OCI-LY7 (cell line): ENCODE measurements around the gene ABCG4. TPM values are rescaled to one million over a fixed set of nuclear protein-coding genes. Genes with fewer than 3 reads are reported as not detected.

Experiments
- BruUV-seq: library from RNA; stranded (reverse); fragments of 400-500 nt; replicated peaks from 2 replicates; lab custom pipeline; 2021; lab: Mats Ljungman, UMichigan
- CTCF ChIA-PET: fragments of 300-600 bp; sonication (Branson Sonifier 250); formaldehyde crosslinking; loops from one replicate; lab custom pipeline; 2022; ENCODE audit warnings: antibody characterized with exemption; ENCODE audit not compliant: unreplicated experiment; lab: Charles Lee
- POLR2A ChIA-PET: fragments of 300-600 bp; sonication (Branson Sonifier 250); formaldehyde crosslinking; loops from one replicate; lab custom pipeline; 2022; ENCODE audit warnings: antibody characterized with exemption; lab: Charles Lee
- DNase-seq: peaks from one replicate; pipeline ENCODE4 v3.0.0-alpha.2; 2015; ENCODE audit warnings: low spot score
- H2AFZ ChIP-seq: fragments of 200-600 bp; sonication (generic), shearing (Covaris generic); 2 replicates; pipeline ENCODE4 v1.6.1; 2014; ENCODE audit warnings: mild to moderate bottlenecking, antibody characterized with exemption, low read length, moderate library complexity
- H3K27ac ChIP-seq: fragments of 200-600 bp; sonication (generic); 2 replicates; pipeline ENCODE4 v1.5.1; 2014; ENCODE audit warnings: mixed run types, low read depth, mild to moderate bottlenecking, moderate library complexity, low read length, inconsistent platforms; ENCODE audit not compliant: poor library complexity, severe bottlenecking
- H3K36me3 ChIP-seq: fragments of 200-600 bp; sonication (generic); 2 replicates; pipeline ENCODE4 v1.6.1; 2014; ENCODE audit warnings: mild to moderate bottlenecking, antibody characterized with exemption, low read length, moderate library complexity, mixed read lengths; ENCODE audit not compliant: insufficient read depth
- H3K4me1 ChIP-seq: fragments of 200-600 bp; sonication (generic); 2 replicates; pipeline ENCODE4 v1.5.1; 2014; ENCODE audit warnings: mild to moderate bottlenecking, low read length; ENCODE audit not compliant: insufficient read depth, poor library complexity, severe bottlenecking
- H3K4me2 ChIP-seq: fragments of 200-600 bp; sonication (generic); 2 replicates; pipeline ENCODE4 v1.6.1; 2014; ENCODE audit warnings: mild to moderate bottlenecking, low read length
- H3K4me3 ChIP-seq: fragments of 200-600 bp; sonication (generic); 2 replicates; pipeline ENCODE4 v1.5.1; 2014; ENCODE audit warnings: mild to moderate bottlenecking, low read depth, low read length; ENCODE audit not compliant: poor library complexity, severe bottlenecking
- H3K79me2 ChIP-seq: fragments of 200-600 bp; sonication (generic); 2 replicates; pipeline ENCODE4 v1.6.1; 2016; ENCODE audit warnings: low read depth, mild to moderate bottlenecking, low read length, moderate library complexity, mixed read lengths; ENCODE audit not compliant: insufficient read depth
- H3K9me2 ChIP-seq: fragments of 200-600 bp; sonication (generic); 2 replicates; pipeline ENCODE4 v1.6.1; 2016; ENCODE audit warnings: mild to moderate bottlenecking, low read length, mixed read lengths; ENCODE audit not compliant: insufficient read depth
- H3K9me3 ChIP-seq: fragments of 200-600 bp; sonication (generic); 2 replicates; pipeline ENCODE4 v1.6.1; 2014; ENCODE audit warnings: mild to moderate bottlenecking, mixed run types, low read length, mixed read lengths
- H4K20me1 ChIP-seq: fragments of 200-600 bp; sonication (generic); 2 replicates; pipeline ENCODE4 v1.6.1; 2014; ENCODE audit warnings: mild to moderate bottlenecking, antibody characterized with exemption, low read length, moderate library complexity, mixed read lengths; ENCODE audit not compliant: insufficient read depth
- EZH2phosphoT487 ChIP-seq: fragments of 200-600 bp; sonication (generic); IDR thresholded peaks from 2 replicates; pipeline ENCODE4 v1.6.1; 2018; ENCODE audit warnings: low read depth, borderline replicate concordance, mild to moderate bottlenecking, mixed run types, antibody characterized with exemption, low read length, moderate library complexity, mixed read lengths
- intact Hi-C: fragments of 100-400 bp; cut with micrococcal nuclease; formaldehyde crosslinking; loops from one replicate; pipeline ENCODE4 v1.10.0; 2022; ENCODE audit not compliant: unreplicated experiment
- total RNA-seq, 2 experiments: library from RNA; depleted of rRNA in 1 of 2; stranded (reverse); fragments of >200 nt in 1 of 2; shearing (Covaris generic) in 1 of 2; gene quantifications; 2 replicates each; pipeline ENCODE4 v1.2.3, GENCODE V29; 2014 to 2022
- TF ChIP-seq, protein P1 (sequence below): fragments of 200-600 bp; sonication (generic); conservative IDR thresholded peaks from 2 replicates; pipeline ENCODE4 v1.5.1; 2014; ENCODE audit warnings: mild to moderate bottlenecking, antibody characterized with exemption, low read length, moderate library complexity, mixed read lengths

Gene ABCG4
- total RNA-seq, 2 experiments from 2014 or later, result not detected

DNA sequence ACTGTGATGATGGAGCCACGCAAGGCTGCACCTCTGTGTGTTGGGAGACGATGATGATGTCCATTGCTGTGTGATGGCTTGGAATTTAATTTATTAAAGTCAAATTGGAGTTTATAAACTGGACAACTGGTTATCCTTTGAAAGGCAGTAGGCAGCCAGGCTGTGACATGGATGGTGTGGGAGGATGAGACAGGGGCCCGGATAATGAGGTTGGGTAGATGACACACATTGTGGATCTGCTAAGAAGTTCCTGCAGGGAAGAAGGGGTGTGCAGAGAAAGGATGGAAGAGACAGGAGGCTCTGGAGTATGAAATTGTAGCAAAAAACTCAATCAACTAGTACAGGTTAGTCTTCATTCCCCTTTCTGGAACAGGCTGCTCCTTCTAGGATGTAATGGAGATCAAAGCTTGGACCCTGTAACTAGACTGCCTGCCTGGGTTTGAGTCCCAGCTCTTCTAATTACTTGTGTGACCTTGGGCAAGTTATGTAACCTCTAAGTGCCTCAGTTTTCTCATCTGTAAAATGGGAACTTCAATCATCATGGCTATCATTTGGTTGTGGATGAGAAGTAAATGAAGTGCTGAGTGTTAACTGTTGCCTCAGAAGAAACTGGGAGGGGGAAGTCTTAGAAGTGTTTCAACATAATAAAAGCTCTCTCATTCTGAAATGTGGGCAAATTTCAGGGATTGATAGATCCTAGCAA lies 31.7 kb upstream of the ABCG4 start:
- peaks cover 9% of the 10 kb centered on the region for H3K4me1 ChIP-seq
- no TSS peak for BruUV-seq
- no peak overlapping the region for H2AFZ ChIP-seq
- TF ChIP-seq, protein P1, sequence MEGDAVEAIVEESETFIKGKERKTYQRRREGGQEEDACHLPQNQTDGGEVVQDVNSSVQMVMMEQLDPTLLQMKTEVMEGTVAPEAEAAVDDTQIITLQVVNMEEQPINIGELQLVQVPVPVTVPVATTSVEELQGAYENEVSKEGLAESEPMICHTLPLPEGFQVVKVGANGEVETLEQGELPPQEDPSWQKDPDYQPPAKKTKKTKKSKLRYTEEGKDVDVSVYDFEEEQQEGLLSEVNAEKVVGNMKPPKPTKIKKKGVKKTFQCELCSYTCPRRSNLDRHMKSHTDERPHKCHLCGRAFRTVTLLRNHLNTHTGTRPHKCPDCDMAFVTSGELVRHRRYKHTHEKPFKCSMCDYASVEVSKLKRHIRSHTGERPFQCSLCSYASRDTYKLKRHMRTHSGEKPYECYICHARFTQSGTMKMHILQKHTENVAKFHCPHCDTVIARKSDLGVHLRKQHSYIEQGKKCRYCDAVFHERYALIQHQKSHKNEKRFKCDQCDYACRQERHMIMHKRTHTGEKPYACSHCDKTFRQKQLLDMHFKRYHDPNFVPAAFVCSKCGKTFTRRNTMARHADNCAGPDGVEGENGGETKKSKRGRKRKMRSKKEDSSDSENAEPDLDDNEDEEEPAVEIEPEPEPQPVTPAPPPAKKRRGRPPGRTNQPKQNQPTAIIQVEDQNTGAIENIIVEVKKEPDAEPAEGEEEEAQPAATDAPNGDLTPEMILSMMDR, result no peak
- TF ChIP-seq EZH2phosphoT487, result no peak
- peaks cover 15% of the 10 kb centered on the region for H3K36me3 ChIP-seq
- H3K79me2 ChIP-seq, result peaks cover 4% of the 10 kb centered on the region; the same call in 1 of the 2 replicates
- no peaks in the 10 kb centered on the region for H3K9me2 ChIP-seq
- no peak overlapping the region for H3K4me3 ChIP-seq
- no peak overlapping the region for H3K4me2 ChIP-seq
- no peak for DNase-seq
- ChIA-PET CTCF (no interaction called here), POLR2A (interaction anchor here (0.7 to 2.5 kb wide), 3 partner anchors 8 to 64 kb away, joined by 3 to 8 read pairs (median 3); no protein-coding TSS in a partner anchor)
- H3K9me3 ChIP-seq, result no peaks in the 10 kb centered on the region
- no peaks in the 10 kb centered on the region for H4K20me1 ChIP-seq
- no peak overlapping the region for H3K27ac ChIP-seq
- intact Hi-C loops, result no loop called here

DNA sequence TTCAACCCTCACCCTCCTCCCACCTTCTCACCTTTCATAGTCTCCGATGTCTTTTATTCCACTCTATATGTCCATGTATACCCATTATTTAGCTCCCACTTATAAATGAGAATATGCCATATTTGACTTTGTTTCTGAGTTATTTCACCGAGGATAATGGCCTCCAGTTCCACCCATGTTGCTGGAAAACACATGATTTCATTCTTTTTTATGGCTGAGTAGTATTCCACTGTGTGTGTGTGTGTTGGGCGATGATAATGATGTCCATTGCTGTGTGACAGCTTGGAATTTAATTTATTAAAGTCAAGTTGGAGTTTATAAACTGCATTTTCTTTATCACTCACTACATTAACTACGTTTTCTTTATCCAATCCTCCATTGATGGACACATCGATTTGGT lies 30.6 kb upstream of the ABCG4 start:
- intact Hi-C loops, result no loop called here
- Histone ChIP-seq H2AFZ (no peak overlapping the region), H4K20me1 (no peaks in the 10 kb centered on the region), H3K4me1 (peaks cover 15% of the 10 kb centered on the region), H3K9me3 (no peaks in the 10 kb centered on the region), H3K4me3 (no peak overlapping the region), H3K4me2 (no peak overlapping the region), H3K79me2 (peaks cover 9% of the 10 kb centered on the region; the same call in 1 of the 2 replicates), H3K27ac (no peak overlapping the region), H3K36me3 (peaks cover 15% of the 10 kb centered on the region), H3K9me2 (no peaks in the 10 kb centered on the region)
- ChIA-PET CTCF (interaction anchor here (0.6 kb wide), 1 partner anchor 11 kb away, joined by 3 read pairs; the partner anchor contains the start of gene C2CD2L), POLR2A (interaction anchor here (0.7 to 2.5 kb wide), 3 partner anchors 9 to 63 kb away, joined by 3 to 12 read pairs (median 8); partner anchors contain the start of gene C2CD2L)
- BruUV-seq, result no TSS peak
- TF ChIP-seq, protein P1, result no peak
- no peak for TF ChIP-seq EZH2phosphoT487
- no peak for DNase-seq

DNA sequence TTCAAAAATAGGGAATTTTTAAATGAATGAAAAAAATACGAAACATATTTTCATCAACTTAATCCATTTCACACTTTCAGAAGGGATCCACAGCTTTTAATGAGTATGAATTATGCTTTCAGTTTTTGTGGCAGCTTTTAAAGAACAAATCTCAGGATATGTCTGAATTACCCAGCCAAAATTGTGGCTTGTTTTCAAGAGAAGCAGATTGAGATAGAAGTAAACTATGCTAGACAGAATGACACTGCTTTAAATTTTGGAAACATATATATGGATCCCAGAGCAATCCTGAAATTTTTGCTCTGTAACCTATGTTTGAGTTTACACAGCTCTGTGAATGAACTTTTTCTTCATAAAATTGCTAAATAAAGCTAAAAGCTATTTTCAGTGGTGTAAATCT lies 29.9 kb upstream of the ABCG4 start:
- Histone ChIP-seq H3K9me2 (no peaks in the 10 kb centered on the region), H3K9me3 (no peaks in the 10 kb centered on the region), H3K4me2 (no peak overlapping the region), H3K79me2 (peaks cover 9% of the 10 kb centered on the region; the same call in 1 of the 2 replicates), H4K20me1 (no peaks in the 10 kb centered on the region), H3K36me3 (peaks cover 13% of the 10 kb centered on the region; the same call in 1 of the 2 replicates), H3K4me1 (peaks cover 15% of the 10 kb centered on the region), H2AFZ (no peak overlapping the region), H3K27ac (no peak overlapping the region), H3K4me3 (no peak overlapping the region)
- intact Hi-C loops, result no loop called here
- ChIA-PET CTCF (no interaction called here), POLR2A (interaction anchor here (0.6 to 2.5 kb wide), 3 partner anchors 10 to 19 kb away, joined by 4 to 12 read pairs (median 8); partner anchors contain the start of gene C2CD2L)
- no peak for DNase-seq
- no TSS peak for BruUV-seq
- TF ChIP-seq, protein P1, result no peak
- no peak for TF ChIP-seq EZH2phosphoT487
